HepG2 (cell line): ENCODE measurements around the gene SLC2A8. TPM values are rescaled to one million over a fixed set of nuclear protein-coding genes. Genes with fewer than 3 reads are reported as not detected.

Experiments
- BCL6 ChIP-seq: IDR thresholded peaks from 2 replicates; pipeline ENCODE4 v1.6.1; 2016; ENCODE audit warnings: missing genetic modification reagents, missing compliant biosample characterization
- ELF4 ChIP-seq: sonication (generic); formaldehyde crosslinking; IDR thresholded peaks from 2 replicates; pipeline ENCODE4 v1.5.0; 2020; ENCODE audit warnings: missing genetic modification reagents, mild to moderate bottlenecking, moderate library complexity, borderline replicate concordance
- GABPB1 ChIP-seq: IDR thresholded peaks from 2 replicates; pipeline ENCODE4 v1.6.1; 2016; ENCODE audit warnings: mild to moderate bottlenecking, missing genetic modification reagents, moderate library complexity, missing compliant biosample characterization
- HOXA5 ChIP-seq: sonication (generic); formaldehyde crosslinking; IDR thresholded peaks from 2 replicates; pipeline ENCODE4 v1.4.0; 2020; ENCODE audit warnings: missing genetic modification reagents
- KLF11 ChIP-seq: IDR thresholded peaks from 2 replicates; pipeline ENCODE4 v1.6.1; 2016; ENCODE audit warnings: missing compliant biosample characterization
- PAF1 ChIP-seq: IDR thresholded peaks from 2 replicates; pipeline ENCODE4 v1.6.1; 2016; ENCODE audit warnings: missing genetic modification reagents, missing compliant biosample characterization
- SP4 ChIP-seq: sonication (generic); formaldehyde crosslinking; IDR thresholded peaks from 2 replicates; pipeline ENCODE4 v1.8.1; 2023; ENCODE audit warnings: mild to moderate bottlenecking, missing genetic modification reagents
- ZEB1 ChIP-seq: IDR thresholded peaks from 2 replicates; pipeline ENCODE4 v1.6.1; 2012; ENCODE audit warnings: mild to moderate bottlenecking, low read depth, inconsistent platforms; ENCODE audit not compliant: insufficient replicate concordance
- ZNF101 ChIP-seq: sonication (generic); formaldehyde crosslinking; IDR thresholded peaks from 2 replicates; pipeline ENCODE4 v1.4.0; 2020; ENCODE audit warnings: mild to moderate bottlenecking, low read depth, missing genetic modification reagents, borderline replicate concordance
- ZNF124 ChIP-seq: sonication (generic); formaldehyde crosslinking; IDR thresholded peaks from 2 replicates; pipeline ENCODE4 v1.4.0; 2020; ENCODE audit warnings: missing genetic modification reagents
- ZNF484 ChIP-seq: sonication (generic); formaldehyde crosslinking; IDR thresholded peaks from 2 replicates; pipeline ENCODE4 v1.5.1; 2020; ENCODE audit warnings: mild to moderate bottlenecking, low read depth, missing genetic modification reagents, borderline replicate concordance
- ZNF562 ChIP-seq: sonication (generic); formaldehyde crosslinking; IDR thresholded peaks from 2 replicates; pipeline ENCODE4 v1.8.0; 2022; ENCODE audit warnings: missing genetic modification reagents, borderline replicate concordance
- ZNF629 ChIP-seq: sonication (generic); formaldehyde crosslinking; conservative IDR thresholded peaks from 2 replicates; pipeline ENCODE4 v1.5.0; 2020; ENCODE audit warnings: missing genetic modification reagents
- ZNF7 ChIP-seq: IDR thresholded peaks from 2 replicates; pipeline ENCODE4 v1.6.1; 2016; ENCODE audit warnings: missing biosample characterization, missing genetic modification reagents
- polyA plus RNA-seq, 8 experiments: library from polyadenylated mRNA; depleted of rRNA in 3 of 8; stranded (reverse) in 7 of 8; unstranded in 1 of 8; fragments of >200 nt; fragmentation: Illumina TruSeq in 4 of 8; extraction: Trizol in 4 of 8; gene quantifications; 2 replicates each; pipeline versions ENCODE4 v1.2.1 to v1.2.3, GENCODE V29; 2011 to 2016; ENCODE audit warnings: low read depth in 4 of 8, missing spikeins in 1 of 8, mixed read lengths in 1 of 8; ENCODE audit not compliant: insufficient read depth in 1 of 8
- total RNA-seq, 5 experiments: library from RNA; depleted of rRNA; stranded (reverse); fragments of >200 nt; fragmentation: Illumina TruSeq; extraction: Trizol; gene quantifications; 2 replicates each; pipeline ENCODE4 v1.2.3, GENCODE V29; 2016; ENCODE audit warnings: low read depth in 1 of 5
- TF ChIP-seq, protein P1 (sequence below): IDR thresholded peaks from 2 replicates; pipeline ENCODE4 v1.6.1; 2018; ENCODE audit warnings: missing genetic modification reagents
- TF ChIP-seq, protein P2 (sequence below): sonication (generic); formaldehyde crosslinking; IDR thresholded peaks from 2 replicates; pipeline ENCODE4 v1.4.0; 2020; ENCODE audit warnings: missing genetic modification reagents
- TF ChIP-seq, protein P3 (sequence below): sonication (generic); formaldehyde crosslinking; IDR thresholded peaks from 2 replicates; pipeline ENCODE4 v1.5.0; 2020; ENCODE audit warnings: missing genetic modification reagents
- TF ChIP-seq, protein P4 (sequence below): sonication (generic); formaldehyde crosslinking; IDR thresholded peaks from 2 replicates; pipeline ENCODE4 v1.4.0; 2020; ENCODE audit warnings: missing genetic modification reagents
- TF ChIP-seq, protein P5 (sequence below): sonication (generic); formaldehyde crosslinking; IDR thresholded peaks from 2 replicates; pipeline ENCODE4 v1.4.0; 2020; ENCODE audit warnings: missing genetic modification reagents, mild to moderate bottlenecking, borderline replicate concordance

The SLC2A8 gene
- total and polyA plus RNA-seq, 2 of the 13 experiments (the other 11 are each of a cell fraction or from before 2014, with no cell fraction given): 22.6 to 48.6 TPM

DNA sequence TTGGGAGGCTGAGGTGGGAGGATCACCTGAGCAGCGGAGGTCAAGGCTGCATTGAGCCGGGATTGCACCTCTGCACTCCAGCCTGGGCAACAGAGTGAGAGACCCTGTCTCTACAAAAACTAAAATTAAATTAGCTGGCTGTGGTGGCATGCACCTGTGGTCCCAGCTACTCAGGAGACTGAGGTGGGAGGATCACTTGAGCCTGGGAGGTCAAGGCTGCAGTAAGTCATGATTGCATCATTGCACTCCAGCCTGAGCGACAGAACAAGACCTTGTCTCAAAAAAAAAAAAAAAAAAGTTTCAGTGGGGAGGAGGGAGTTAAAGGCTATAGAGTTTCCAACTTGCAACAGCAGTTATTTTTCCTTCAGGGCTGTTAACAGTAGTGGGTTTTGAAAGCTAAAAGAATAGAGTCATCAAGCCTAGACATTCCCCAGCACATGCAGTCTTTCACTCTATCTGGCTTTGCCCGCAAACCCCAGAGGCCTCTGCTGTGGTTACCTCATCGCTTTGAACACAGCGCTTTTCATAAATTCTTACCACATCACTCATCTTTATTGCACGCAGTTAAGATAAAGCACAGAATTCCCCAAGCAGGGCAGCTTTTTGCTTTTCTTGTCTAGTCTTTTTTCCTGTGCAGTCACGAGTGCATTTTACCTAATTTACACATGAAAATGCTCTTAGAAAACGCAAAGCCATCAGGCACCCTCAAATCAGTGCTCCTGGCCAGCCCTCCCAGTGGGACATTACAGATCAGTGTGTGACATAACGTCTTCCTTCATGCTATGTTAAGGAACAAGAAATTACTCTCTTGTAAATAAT lies 8.7 kb upstream of the SLC2A8 start (continued):
- TF ChIP-seq ZNF562 (CRISPR knock-in tag): no peak
- TF ChIP-seq, protein P1, sequence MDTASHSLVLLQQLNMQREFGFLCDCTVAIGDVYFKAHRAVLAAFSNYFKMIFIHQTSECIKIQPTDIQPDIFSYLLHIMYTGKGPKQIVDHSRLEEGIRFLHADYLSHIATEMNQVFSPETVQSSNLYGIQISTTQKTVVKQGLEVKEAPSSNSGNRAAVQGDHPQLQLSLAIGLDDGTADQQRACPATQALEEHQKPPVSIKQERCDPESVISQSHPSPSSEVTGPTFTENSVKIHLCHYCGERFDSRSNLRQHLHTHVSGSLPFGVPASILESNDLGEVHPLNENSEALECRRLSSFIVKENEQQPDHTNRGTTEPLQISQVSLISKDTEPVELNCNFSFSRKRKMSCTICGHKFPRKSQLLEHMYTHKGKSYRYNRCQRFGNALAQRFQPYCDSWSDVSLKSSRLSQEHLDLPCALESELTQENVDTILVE (CRISPR knock-in tag): no peak; the same call in 1 of the 2 replicates
- TF ChIP-seq GABPB1 (CRISPR knock-in tag): no peak
- no peak for TF ChIP-seq PAF1 (CRISPR knock-in tag)
- TF ChIP-seq, protein P2, sequence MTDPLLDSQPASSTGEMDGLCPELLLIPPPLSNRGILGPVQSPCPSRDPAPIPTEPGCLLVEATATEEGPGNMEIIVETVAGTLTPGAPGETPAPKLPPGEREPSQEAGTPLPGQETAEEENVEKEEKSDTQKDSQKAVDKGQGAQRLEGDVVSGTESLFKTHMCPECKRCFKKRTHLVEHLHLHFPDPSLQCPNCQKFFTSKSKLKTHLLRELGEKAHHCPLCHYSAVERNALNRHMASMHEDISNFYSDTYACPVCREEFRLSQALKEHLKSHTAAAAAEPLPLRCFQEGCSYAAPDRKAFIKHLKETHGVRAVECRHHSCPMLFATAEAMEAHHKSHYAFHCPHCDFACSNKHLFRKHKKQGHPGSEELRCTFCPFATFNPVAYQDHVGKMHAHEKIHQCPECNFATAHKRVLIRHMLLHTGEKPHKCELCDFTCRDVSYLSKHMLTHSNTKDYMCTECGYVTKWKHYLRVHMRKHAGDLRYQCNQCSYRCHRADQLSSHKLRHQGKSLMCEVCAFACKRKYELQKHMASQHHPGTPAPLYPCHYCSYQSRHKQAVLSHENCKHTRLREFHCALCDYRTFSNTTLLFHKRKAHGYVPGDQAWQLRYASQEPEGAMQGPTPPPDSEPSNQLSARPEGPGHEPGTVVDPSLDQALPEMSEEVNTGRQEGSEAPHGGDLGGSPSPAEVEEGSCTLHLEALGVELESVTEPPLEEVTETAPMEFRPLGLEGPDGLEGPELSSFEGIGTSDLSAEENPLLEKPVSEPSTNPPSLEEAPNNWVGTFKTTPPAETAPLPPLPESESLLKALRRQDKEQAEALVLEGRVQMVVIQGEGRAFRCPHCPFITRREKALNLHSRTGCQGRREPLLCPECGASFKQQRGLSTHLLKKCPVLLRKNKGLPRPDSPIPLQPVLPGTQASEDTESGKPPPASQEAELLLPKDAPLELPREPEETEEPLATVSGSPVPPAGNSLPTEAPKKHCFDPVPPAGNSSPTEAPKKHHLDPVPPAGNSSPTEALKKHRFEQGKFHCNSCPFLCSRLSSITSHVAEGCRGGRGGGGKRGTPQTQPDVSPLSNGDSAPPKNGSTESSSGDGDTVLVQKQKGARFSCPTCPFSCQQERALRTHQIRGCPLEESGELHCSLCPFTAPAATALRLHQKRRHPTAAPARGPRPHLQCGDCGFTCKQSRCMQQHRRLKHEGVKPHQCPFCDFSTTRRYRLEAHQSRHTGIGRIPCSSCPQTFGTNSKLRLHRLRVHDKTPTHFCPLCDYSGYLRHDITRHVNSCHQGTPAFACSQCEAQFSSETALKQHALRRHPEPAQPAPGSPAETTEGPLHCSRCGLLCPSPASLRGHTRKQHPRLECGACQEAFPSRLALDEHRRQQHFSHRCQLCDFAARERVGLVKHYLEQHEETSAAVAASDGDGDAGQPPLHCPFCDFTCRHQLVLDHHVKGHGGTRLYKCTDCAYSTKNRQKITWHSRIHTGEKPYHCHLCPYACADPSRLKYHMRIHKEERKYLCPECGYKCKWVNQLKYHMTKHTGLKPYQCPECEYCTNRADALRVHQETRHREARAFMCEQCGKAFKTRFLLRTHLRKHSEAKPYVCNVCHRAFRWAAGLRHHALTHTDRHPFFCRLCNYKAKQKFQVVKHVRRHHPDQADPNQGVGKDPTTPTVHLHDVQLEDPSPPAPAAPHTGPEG: no peak
- TF ChIP-seq, protein P3, sequence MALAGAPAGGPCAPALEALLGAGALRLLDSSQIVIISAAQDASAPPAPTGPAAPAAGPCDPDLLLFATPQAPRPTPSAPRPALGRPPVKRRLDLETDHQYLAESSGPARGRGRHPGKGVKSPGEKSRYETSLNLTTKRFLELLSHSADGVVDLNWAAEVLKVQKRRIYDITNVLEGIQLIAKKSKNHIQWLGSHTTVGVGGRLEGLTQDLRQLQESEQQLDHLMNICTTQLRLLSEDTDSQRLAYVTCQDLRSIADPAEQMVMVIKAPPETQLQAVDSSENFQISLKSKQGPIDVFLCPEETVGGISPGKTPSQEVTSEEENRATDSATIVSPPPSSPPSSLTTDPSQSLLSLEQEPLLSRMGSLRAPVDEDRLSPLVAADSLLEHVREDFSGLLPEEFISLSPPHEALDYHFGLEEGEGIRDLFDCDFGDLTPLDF (CRISPR knock-in tag): no peak
- TF ChIP-seq, protein P4, sequence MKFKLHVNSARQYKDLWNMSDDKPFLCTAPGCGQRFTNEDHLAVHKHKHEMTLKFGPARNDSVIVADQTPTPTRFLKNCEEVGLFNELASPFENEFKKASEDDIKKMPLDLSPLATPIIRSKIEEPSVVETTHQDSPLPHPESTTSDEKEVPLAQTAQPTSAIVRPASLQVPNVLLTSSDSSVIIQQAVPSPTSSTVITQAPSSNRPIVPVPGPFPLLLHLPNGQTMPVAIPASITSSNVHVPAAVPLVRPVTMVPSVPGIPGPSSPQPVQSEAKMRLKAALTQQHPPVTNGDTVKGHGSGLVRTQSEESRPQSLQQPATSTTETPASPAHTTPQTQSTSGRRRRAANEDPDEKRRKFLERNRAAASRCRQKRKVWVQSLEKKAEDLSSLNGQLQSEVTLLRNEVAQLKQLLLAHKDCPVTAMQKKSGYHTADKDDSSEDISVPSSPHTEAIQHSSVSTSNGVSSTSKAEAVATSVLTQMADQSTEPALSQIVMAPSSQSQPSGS (CRISPR knock-in tag): peak; percentile 87
- no peak for TF ChIP-seq ZNF7 (CRISPR knock-in tag)
- TF ChIP-seq HOXA5: no peak
- TF ChIP-seq ZNF124 (CRISPR knock-in tag): no peak
- no peak for TF ChIP-seq KLF11 (CRISPR knock-in tag)
- no peak for TF ChIP-seq ZNF629
- peak; percentile 77; the same call in 1 of the 2 replicates for TF ChIP-seq BCL6 (CRISPR knock-in tag)
- no peak for TF ChIP-seq ZNF101 (CRISPR knock-in tag)
- TF ChIP-seq, protein P5, sequence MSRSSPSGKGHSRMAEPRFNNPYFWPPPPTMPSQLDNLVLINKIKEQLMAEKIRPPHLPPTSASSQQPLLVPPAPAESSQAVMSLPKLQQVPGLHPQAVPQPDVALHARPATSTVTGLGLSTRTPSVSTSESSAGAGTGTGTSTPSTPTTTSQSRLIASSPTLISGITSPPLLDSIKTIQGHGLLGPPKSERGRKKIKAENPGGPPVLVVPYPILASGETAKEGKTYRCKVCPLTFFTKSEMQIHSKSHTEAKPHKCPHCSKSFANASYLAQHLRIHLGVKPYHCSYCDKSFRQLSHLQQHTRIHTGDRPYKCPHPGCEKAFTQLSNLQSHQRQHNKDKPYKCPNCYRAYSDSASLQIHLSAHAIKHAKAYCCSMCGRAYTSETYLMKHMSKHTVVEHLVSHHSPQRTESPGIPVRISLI (CRISPR knock-in tag): peak; percentile 93
- TF ChIP-seq ELF4 (CRISPR knock-in tag): no peak
- no peak for TF ChIP-seq SP4 (CRISPR knock-in tag)
- no peak for TF ChIP-seq ZNF484 (CRISPR knock-in tag)
- TF ChIP-seq ZEB1: no peak
